AG20443 (cell line): ENCODE data around the gene ARHGAP1.
A peak's percentile ranks its signal among the peaks of the same experiment; 100 is the strongest.
"Not testable (repeated sequence)": the region's sequence is repeated elsewhere in the genome, so short reads cannot be mapped to it uniquely, and the experiment has no call there.

Experiments
- DNase-seq: peaks from one replicate; pipeline ENCODE4 v3.0.0; 2012; ENCODE audit warnings: low spot score, mixed read lengths

Gene ARHGAP1

DNA sequence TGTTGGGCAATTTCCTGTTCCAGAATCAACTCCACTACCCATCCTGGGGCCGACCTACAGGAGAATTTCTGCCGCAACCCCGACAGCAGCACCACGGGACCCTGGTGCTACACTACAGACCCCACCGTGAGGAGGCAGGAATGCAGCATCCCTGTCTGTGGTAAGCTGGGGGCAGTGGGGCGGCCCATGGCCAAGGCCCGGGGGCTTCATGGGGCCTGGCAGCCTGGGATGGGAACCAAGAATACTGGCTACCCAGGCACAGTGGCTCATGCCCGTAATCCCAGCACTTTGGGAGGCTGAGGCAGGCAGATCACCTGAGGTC lies 22.9 kb upstream of the ARHGAP1 start:
- no peak for DNase-seq

DNA sequence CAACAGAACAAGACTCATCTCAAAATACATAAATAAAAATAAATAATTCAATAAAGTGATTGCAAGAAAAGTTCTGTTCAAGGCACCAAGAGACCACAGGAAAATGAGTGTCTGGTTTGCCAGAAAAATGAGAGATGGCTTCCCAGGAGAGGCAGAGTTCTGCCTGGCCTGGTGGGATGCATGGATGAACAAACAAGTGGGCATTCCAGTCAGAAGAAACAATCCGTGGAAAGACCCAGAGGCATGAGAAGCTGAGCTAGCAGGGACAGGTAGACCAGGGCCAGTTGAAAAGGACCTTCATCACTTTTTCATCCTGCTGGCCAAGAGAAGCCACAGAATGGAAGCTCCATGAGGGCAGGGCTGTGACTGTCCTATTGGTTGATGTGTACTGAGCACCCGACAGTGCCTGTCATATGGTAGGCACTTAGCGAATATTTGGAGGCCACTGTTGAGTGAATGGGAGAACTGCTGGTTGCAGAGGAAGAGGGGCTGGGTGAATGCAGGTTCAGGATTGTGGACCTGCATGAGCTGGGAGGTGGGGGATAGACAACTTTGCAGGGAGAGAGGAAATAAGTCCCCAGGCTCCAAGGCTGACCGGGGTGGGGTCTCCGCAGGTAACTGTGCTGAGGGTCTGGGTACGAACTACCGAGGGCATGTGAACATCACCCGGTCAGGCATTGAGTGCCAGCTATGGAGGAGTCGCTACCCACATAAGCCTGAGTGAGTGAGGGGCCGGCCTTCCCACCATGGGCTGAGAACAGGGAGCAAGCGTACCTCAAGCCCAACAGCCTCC lies 22.3 kb upstream of the ARHGAP1 start:
- no peak for DNase-seq

DNA sequence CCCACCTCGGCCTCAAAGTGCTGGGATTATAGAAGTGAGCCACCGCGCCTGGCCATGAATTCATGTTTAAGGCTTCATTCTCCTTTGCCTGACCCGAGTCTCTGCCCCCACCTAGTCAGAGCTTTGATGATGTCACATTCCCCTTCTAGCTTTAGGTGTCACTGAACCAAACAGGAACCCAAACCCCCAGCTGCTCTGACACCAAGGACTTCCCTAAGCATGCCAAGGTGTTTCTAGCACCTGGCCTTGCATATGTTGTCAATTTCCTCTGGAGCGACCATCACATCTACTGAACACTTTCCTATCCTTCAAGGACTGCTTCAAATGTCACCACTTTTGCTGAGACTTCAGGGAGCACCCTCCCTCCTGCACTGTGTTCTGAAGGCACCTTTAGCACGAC lies 20.9 kb upstream of the ARHGAP1 start:
- DNase-seq, result no peak

DNA sequence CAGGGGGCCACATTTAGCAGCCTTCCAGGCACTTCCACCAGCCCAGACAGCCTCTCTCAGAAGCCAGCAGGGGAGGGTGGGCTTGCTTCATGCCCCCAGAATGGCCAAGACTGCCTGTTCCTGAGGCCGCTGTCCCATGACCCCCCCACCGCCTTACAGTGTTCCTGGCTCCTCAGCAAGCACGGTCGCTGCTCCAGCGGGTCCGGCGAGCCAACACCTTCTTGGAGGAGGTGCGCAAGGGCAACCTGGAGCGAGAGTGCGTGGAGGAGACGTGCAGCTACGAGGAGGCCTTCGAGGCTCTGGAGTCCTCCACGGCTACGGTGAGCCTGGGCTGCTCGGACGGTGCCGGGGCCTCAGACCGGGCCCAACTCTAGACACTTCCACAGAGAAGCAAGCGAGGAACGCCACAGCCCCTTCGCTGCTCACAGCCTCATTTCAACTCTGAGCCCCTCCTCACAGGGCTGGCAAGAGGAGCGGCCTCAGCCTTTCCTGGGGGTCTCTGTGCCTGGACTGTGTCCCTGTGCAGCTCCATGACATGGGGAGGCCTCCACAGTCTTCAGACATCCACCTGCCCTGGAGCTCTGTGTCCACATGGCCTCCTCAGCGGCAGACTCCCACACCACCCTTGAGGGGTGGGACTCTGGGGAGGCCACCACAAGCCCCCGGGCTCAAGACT lies 19.3 kb upstream of the ARHGAP1 start:
- DNase-seq, result no peak

DNA sequence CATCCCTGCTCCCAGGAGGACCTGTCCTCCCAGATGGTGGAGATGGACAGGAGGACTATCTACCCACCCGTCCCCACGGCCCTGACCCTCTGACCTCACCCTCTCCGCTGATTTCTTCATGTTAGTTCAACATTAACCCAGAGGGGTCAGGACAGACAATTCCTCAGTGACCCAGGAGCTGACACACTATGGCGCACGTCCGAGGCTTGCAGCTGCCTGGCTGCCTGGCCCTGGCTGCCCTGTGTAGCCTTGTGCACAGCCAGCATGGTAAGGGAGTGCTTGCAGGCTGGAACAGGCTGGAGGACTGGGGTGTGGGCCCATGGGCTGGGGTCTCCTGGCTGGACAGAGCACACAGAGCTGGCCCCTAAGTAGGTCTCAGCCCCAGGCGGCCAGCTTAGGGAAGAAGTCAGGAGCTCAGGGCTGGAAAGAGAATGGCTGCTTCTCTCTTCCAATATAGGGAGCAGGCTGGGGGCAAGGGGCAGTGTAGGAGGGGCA lies 18.7 kb upstream of the ARHGAP1 start, which contains the start of gene F2:
Gene F2 (plus strand): TSS at position 166 of the 495 bp plus-strand sequence. CDS start 23 bp downstream, at position 189.
- no peak for DNase-seq

DNA sequence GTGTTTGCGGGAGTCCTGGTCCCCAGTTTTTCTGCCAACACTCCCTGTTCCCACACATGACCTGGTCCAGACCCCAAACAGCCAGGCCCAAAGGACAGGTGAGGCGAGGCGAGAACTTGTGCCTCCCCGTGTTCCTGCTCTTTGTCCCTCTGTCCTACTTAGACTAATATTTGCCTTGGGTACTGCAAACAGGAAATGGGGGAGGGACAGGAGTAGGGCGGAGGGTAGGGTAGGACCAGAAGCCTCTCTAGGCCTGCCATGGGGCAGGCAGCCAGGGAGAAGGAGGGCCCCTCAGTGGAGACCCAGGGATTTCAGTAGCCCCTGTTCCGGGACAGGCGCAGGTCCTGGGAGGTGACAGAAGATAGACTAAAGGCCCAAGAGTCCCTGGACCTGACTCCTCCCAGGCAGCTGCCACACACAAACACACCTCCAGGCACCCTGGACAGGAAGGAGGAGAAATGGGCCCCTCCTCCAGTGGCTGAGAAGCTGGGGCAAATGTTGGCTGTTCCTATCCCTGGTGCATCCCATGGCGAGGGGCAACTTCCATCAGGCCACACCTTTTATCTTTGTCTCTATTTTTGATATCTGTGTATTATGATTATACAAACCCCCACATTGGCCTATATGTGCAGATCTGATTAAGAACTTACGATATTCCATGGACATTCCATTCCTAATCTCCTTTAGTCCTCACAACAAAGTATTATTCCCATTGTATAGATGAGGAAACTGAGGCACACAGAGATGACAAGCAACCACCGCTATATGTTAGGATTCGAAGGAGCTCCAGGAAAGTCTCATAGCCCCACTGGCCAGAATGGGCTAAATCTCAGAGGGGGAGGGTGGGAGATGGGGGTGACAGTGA lies 18.0 kb upstream of the ARHGAP1 start:
- no peak for DNase-seq

DNA sequence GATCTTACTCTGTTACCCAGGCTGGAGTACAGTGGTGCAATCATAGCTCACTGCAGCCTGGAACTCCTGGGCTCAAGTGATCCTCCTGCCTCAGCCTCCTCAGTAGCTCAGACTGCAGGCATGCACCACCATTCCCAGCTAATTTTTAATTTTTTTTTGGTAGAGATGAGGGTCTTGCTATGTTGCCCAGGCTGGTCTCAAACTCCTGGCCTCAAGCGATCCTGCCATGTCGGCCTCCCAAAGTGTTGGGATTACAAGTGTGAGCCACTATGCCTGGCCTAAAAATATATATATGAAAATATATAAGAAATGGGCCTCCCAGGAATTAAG lies 17.4 kb upstream of the ARHGAP1 start:
- not testable (repeated sequence) for DNase-seq

DNA sequence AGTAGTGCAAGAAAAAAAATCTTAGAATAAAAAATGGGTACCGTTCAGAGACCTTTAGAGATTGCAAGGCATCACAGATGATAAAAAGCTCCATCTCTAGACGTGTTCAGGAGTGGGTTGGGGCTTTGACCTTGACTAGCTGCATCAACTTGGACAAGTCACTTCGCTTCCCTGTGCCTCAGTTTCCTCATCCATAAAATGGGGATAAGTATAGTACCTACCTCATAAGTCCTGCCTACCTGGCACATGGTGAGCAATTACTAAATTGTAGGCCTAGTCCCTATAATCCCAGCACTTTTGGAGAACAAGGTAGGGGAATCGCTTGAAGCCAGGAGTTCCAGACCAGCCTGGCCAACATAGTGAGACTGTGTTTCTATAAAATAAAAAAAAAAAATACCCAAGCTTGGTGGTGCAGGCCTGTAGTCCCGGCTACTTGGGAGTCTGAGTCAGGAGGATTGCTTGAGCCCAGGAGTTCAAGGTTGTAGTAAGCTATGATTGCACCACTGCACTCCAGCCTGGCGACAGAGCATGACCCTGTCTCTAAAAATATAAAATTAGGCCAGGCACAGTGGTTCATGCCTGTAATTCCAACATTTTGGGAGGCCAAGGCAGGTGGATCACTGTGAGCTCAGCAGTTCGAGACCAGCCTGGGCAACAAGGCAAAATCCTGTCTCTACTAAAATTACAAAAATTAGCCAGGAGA lies 12.6 kb upstream of the ARHGAP1 start:
- DNase-seq, result no peak

DNA sequence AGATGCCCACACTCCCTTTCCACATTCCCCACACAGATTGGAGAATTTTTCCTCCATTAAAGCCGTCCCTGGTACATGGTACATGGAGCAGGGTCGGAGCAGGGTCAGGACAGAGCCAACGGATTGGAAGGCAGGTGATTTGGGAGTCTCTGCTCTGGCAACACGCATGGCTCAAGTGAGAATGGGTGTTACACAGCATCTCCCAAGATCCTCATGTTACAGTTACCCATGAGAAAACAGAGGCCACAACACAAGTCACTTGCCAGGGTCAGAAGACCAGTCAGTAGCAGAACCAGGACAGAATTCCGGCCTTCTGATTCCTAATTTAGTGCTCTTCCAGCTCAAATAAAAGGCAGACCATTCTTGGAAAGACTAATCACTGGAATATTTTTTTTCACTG lies 10.9 kb upstream of the ARHGAP1 start:
- no peak for DNase-seq

DNA sequence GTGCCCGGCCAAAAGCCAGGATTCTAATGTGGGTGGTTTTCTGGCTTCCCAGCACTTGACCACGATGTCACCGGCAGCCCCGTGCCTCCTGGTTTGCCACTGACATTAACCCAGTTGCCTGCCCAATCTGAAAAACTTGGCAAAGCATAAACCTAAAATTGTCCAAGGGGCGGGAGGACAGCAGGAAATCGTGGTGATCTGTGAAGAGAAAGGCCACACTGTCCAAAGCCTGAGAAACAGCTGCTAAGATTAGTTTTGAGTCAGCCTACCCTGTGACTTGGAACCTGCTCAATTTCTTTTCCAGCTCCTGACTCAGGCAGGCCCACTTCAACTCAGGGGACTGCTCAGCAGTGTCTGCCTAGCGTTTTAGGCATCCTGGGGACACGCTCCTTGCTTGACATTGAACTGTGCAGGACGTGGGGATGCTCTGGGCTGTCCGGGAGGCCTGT lies 10.4 kb upstream of the ARHGAP1 start:
- DNase-seq, result peak; percentile 91

DNA sequence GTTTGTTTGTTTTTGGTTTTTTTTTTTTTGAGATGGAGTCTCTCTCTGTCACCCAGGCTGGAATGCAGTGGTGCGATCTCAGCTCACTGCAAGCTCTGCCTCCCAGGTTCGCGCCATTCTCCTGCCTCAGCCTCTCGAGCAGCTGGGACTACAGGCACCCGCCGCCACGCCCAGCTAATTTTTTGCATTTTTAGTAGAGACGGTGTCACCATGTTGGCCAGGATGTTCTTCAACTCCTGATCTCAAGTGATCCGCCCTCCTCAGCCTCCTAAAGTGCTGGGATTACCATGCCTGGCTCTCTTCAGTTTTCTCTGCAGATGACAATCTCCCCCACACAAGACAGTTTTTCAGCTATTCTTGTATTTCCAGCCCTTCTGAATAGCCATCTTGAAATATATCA lies 8.9 kb upstream of the ARHGAP1 start:
- DNase-seq, result not testable (repeated sequence)

DNA sequence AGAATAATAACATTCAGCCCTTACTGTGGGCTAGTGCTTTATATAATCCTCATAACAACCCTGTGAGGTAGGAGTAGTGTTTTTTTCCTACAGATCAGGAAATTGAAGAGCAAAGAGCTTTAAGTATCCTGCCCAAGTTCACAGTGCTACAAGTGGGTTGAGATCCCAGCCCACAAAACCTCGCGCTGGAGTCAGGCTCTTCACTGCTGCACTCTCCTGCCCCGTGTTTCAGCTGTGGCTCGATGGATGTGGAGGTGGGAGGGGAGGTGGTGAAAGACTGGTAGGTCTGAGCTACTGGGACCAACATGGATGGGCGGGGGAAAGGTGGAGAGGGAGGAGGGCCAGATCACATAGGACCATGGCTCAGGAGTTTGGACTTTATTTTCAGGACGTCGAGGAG lies 6.5 kb upstream of the ARHGAP1 start:
- DNase-seq, result no peak

DNA sequence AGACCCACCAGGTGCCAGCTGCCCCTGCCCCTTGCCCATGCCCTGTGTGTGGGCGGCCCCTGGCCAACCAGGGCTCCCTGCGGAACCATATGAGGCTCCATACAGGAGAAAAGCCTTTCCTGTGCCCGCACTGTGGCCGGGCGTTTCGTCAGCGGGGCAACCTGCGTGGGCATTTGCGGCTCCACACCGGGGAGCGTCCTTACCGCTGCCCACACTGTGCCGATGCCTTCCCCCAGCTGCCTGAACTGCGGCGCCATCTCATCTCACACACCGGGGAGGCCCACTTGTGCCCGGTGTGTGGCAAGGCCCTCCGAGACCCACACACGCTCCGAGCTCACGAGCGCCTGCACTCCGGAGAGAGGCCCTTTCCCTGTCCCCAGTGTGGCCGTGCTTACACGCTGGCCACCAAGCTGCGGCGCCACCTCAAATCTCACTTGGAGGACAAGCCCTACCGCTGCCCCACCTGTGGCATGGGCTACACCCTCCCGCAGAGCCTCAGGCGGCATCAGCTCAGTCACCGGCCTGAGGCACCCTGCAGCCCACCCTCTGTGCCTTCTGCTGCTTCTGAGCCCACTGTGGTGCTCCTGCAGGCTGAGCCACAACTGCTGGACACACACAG lies 4.8 kb upstream of the ARHGAP1 start:
- DNase-seq, result no peak

DNA sequence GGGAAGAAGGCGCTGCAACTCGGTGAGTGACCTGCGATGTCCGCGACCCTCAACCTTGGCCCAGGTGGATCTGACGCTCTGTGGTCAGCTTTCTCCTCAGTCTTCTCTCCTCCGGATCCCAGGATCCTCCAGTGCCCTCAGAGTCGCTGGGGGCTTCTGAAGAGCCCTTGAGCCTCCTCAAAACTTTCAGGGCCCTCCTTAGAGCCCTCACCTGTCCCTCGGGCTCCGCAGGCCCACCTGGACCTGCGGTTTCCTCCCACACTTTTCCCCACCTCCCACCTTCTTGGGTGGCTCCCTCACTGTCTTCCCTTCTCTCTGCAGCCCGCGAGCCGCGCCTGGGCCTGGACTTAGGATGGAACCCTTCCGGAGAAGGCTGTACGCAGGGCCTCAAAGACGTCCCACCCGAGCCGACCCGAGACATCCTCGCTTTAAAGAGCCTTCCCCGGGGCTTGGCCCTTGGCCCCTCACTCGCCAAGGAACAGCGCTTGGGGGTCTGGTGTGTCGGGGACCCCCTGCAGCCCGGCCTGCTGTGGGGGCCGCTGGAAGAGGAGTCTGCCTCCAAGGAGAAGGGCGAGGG lies 747 bp upstream of the ARHGAP1 start:
- no peak for DNase-seq

DNA sequence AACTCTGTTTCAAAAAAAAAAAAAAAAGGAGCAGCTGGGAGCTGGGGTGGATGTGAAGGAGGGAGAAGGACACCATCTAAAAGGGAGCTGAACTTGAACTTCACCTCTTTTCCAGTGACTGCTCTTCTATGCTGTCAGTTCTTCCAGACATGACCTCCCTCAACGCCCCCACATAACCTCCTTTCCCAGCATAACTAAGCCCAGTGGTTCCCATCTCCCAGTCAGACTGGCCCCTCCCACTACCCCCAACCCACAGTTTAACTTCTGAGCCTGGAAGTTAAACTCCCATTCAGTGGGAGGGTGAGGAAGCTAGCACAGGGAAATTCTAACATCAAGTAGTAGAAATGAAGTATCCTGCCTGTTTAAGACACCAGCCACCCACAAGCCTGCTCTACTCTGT lies 1.8 kb downstream of the ARHGAP1 start:
- no peak for DNase-seq

DNA sequence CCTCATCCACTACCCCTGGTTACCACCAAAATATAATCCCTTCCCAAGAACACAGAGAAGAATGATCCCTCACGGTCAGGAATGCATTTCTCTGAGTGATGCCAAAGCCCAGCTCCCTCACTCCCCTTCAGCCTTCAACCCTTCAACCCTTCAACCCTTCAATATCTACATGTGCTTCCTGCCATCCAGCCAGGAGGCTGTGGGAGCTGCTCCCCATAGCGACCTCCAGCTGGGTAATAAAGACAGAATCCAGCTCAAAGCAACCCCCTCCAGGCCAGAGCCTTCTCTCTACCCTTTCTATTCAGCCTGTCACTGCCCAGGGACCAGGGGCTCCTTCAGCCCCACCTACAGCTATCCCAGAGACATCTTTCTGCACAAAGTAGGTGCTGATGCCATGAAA lies 2.7 kb downstream of the ARHGAP1 start:
- no peak for DNase-seq

DNA sequence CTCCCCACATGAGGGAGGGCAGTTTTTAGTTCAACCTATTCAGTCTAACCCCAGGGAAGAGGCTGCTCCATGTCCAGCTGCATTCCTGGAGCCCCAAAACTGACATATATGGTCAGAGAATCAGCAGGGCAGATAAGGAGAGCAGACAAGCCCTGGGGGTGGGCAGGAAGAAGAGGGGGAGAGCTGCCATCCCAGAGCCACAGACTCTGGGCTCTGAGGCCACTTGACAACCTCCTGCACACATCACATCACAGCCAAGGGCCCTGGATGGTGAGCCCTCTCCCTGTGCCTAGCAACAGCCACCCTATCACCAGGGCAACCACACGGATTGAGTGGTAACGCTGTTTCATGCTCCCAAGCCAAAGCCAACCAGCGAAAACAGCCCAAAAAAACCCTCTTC lies 3.1 kb downstream of the ARHGAP1 start:
- DNase-seq, result no peak

DNA sequence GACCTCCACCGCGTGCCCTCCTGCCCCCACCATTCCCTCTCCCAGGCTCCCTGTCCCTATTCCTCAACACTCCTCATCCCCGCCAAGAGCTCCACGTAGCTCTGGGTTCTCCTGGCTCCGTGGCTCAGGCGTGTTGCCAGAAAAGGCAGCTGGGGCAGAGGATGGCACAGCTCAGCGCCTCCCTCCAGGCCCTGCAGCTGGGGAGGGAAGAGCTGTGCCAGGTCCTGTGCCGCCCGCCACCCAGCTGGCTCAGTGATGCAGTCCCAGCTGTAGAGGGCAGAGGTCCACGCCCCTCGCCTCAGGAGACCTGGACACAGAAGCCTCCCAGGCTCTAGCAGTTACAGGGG lies 4.2 kb downstream of the ARHGAP1 start:
- DNase-seq, result no peak

DNA sequence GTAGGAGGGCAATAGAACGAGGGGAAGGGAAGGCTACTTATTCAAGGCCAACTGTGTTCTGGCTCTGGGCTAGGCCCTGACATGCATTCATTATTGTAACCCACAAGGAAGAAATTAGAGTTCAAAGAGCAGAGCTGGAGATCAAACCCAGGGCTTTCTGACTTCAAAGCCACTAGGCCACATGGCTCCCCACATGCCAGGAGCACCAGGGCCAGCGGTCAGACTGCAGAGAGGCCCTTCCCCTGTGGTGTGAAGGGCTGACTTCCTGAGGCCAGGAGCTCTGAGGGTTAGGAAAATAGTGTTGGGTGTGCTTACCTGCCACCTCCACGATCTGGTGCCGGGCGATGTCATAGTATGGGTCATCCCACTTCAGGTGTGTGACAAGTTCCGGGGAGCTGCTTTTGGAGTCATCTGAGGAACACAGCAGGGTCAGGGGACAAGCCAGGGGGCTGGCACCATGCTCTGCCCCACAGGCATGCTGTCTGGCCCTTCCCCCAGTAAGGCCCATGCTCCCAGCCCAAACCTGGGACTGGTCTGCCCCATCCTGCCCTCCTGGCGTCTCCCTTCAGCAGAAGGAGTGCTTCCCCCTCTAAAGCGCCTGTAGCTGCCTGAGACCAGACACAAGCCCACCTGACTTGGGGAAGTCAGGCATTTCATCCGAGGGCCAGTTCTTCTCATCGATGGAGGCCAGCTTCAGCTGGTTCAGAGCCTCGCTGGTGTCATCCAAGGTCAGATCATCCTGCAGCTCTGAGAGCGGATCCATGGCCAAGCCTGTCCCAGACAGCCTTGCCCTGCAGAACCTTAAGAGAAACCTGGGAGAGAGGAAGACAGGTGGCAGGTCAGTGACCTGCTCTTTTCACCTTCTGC lies 4.8 kb downstream of the ARHGAP1 start:
- no peak for DNase-seq

DNA sequence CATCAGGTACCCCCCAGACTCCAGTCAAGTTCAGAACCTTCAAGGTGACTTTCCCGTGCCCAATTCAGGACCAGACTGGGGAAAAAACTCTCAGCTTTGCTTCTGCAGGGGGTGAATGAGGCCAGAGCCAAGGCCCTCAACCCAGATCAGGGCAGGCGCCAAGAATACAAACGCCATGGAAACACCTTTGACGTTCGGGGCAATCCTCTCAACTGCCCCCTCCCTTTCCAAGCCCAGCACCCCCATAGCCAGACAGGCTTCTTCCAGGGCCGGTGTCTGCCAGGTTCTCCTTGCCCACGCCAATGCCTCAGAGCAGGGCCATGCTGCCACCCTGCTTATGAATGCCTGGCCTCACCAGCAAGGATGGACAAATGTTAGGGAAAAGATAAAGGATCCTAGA lies 5.8 kb downstream of the ARHGAP1 start:
- DNase-seq, result no peak
